ENCODE data around the gene HECTD4. TPM values are rescaled to one million over a fixed set of nuclear protein-coding genes. Genes with fewer than 3 reads are reported as not detected.

Gene HECTD4
- total RNA-seq, 2 experiments from 2014 or later: 22.2 to 23.8 TPM

- DNase-seq (no peak), ATAC-seq (no peak)
- Mint-ChIP-seq H3K27me3 (no peaks in the 10 kb centered on the region), H3K4me3 (no peak overlapping the region), H3K27ac (peak overlapping the region; percentile 24), H3K36me3 (ENCODE audit: low read depth) (peaks cover 55% of the 10 kb centered on the region), H3K9me3 (ENCODE audit: low read depth) (no peaks in the 10 kb centered on the region), H3K4me1 (no peaks in the 10 kb centered on the region)
- ChIA-PET POLR2A (no interaction called here), CTCF (interaction anchor here (1.1 kb wide), 1 partner anchor 17 kb away, joined by 3 read pairs; no protein-coding TSS in a partner anchor)
- intact Hi-C loops (cut with DNase I, micrococcal nuclease): no loop called here
Measured at GRCh38 chr12:112148031-112148513, 234.2 kb downstream of the HECTD4 start.

- peaks cover 43% of the 10 kb centered on the region for H3K36me3 Mint-ChIP-seq (ENCODE audit: low read depth)
- intact Hi-C loops (cut with DNase I, micrococcal nuclease): no loop called here
- H3K4me3 Mint-ChIP-seq: no peak overlapping the region
- no peaks in the 10 kb centered on the region for H3K4me1 Mint-ChIP-seq
- H3K27ac Mint-ChIP-seq: no peak overlapping the region
- ChIA-PET POLR2A (no interaction called here), CTCF (no interaction called here)
- no peak for ATAC-seq
- no peaks in the 10 kb centered on the region for H3K9me3 Mint-ChIP-seq (ENCODE audit: low read depth)
- H3K27me3 Mint-ChIP-seq: no peaks in the 10 kb centered on the region
- no peak for DNase-seq
Measured at GRCh38 chr12:112146123-112146522, 236.1 kb downstream of the HECTD4 start.

- intact Hi-C loops (cut with DNase I, micrococcal nuclease): no loop called here
- Mint-ChIP-seq H3K36me3 (ENCODE audit: low read depth) (peaks cover 26% of the 10 kb centered on the region), H3K4me3 (no peak overlapping the region), H3K9me3 (ENCODE audit: low read depth) (no peaks in the 10 kb centered on the region), H3K4me1 (no peaks in the 10 kb centered on the region), H3K27me3 (no peaks in the 10 kb centered on the region), H3K27ac (peak overlapping the region; percentile 7)
- ChIA-PET CTCF (interaction anchor here (0.6 kb wide), 1 partner anchor 88 kb away, joined by 3 read pairs; no protein-coding TSS in a partner anchor), POLR2A (no interaction called here)
- no peak for ATAC-seq
- DNase-seq: no peak
Measured at GRCh38 chr12:112140728-112141127, 241.5 kb downstream of the HECTD4 start.

GRCh38 chr12:112134731-112135130 is 247.5 kb downstream of the HECTD4 start:
- Mint-ChIP-seq H3K9me3 (ENCODE audit: low read depth) (no peaks in the 10 kb centered on the region), H3K4me1 (peaks cover 23% of the 10 kb centered on the region), H3K27ac (no peak overlapping the region), H3K27me3 (no peaks in the 10 kb centered on the region), H3K36me3 (ENCODE audit: low read depth) (peaks cover 23% of the 10 kb centered on the region), H3K4me3 (no peak overlapping the region)
- intact Hi-C loops (cut with DNase I, micrococcal nuclease): loop anchor here in 1 of 2 experiments (5.0 kb wide), 1 partner anchor 248 kb away; the partner anchor contains the start of gene HECTD4
- ChIA-PET POLR2A (no interaction called here), CTCF (no interaction called here)
- DNase-seq (no peak), ATAC-seq (no peak)

- Mint-ChIP-seq H3K4me1 (peaks cover 33% of the 10 kb centered on the region), H3K4me3 (no peak overlapping the region), H3K27ac (no peak overlapping the region), H3K27me3 (no peaks in the 10 kb centered on the region), H3K9me3 (ENCODE audit: low read depth) (no peaks in the 10 kb centered on the region), H3K36me3 (ENCODE audit: low read depth) (peaks cover 20% of the 10 kb centered on the region)
- DNase-seq (no peak), ATAC-seq (no peak)
- ChIA-PET POLR2A (no interaction called here), CTCF (interaction anchor here (1.3 to 2.2 kb wide), 2 partner anchors 11 to 13 kb away, joined by 3 to 9 read pairs; no protein-coding TSS in a partner anchor)
- intact Hi-C loops (cut with DNase I, micrococcal nuclease): loop anchor here in 1 of 2 experiments (5.0 kb wide), 1 partner anchor 249 kb away; the partner anchor contains the start of gene HECTD4
Measured at GRCh38 chr12:112133418-112133817, 248.8 kb downstream of the HECTD4 start.

- intact Hi-C loops (cut with DNase I, micrococcal nuclease): loop anchor here (2.0 to 5.0 kb wide), 2 partner anchors 251 to 289 kb away; partner anchors contain the start of genes HECTD4 (in 1 of the 2) and MAPKAPK5 (in 1 of the 2)
- POLR2A ChIA-PET: interaction anchor here (0.9 kb wide), 1 partner anchor 35 kb away, joined by 4 read pairs; no protein-coding TSS in a partner anchor
- Mint-ChIP-seq H3K36me3 (ENCODE audit: low read depth) (peaks cover 26% of the 10 kb centered on the region), H3K27me3 (no peaks in the 10 kb centered on the region), H3K4me1 (peaks cover 51% of the 10 kb centered on the region), H3K4me3 (peak overlapping the region; percentile 51), H3K9me3 (ENCODE audit: low read depth) (no peaks in the 10 kb centered on the region), H3K27ac (peak overlapping the region; percentile 91)
- DNase-seq (no peak), ATAC-seq (no peak)
- CTCF ChIA-PET: interaction anchor here (0.7 to 2.2 kb wide), 8 partner anchors 13 to 247 kb away, joined by 3 to 9 read pairs (median 4); partner anchors contain the start of gene NAA25
Measured at GRCh38 chr12:112131686-112132085, 250.5 kb downstream of the HECTD4 start.

- no peaks in the 10 kb centered on the region for H3K9me3 Mint-ChIP-seq (ENCODE audit: low read depth)
- H3K4me3 Mint-ChIP-seq: peak overlapping the region; percentile 51
- peaks cover 56% of the 10 kb centered on the region for H3K4me1 Mint-ChIP-seq
- H3K27ac Mint-ChIP-seq: peak overlapping the region; percentile 91
- DNase-seq (no peak), ATAC-seq (peak; percentile 73)
- H3K36me3 Mint-ChIP-seq (ENCODE audit: low read depth): peaks cover 28% of the 10 kb centered on the region
- H3K27me3 Mint-ChIP-seq: no peaks in the 10 kb centered on the region
- POLR2A ChIA-PET: interaction anchor here (1.0 to 1.6 kb wide), 4 partner anchors 18 to 55 kb away, joined by 4 to 7 read pairs (median 5); partner anchors contain the start of gene NAA25
- CTCF ChIA-PET: interaction anchor here (0.7 to 1.9 kb wide), 10 partner anchors 8 to 191 kb away, joined by 3 to 9 read pairs (median 3); partner anchors contain the start of gene NAA25
- intact Hi-C loops (cut with DNase I, micrococcal nuclease): loop anchor here (1.0 to 5.0 kb wide), 8 partner anchors 22 to 288 kb away; partner anchors contain the start of genes ERP29 (in 1 of the 2), HECTD4 (in 1 of the 2), MAPKAPK5 (in 1 of the 2) and NAA25 (in 1 of the 2)
Measured at GRCh38 chr12:112130441-112130998, 251.7 kb downstream of the HECTD4 start.

GRCh38 chr12:112126911-112127310 is 255.3 kb downstream of the HECTD4 start:
- DNase-seq: no peak
- Mint-ChIP-seq H3K27ac (peak overlapping the region; percentile 78), H3K27me3 (no peaks in the 10 kb centered on the region), H3K9me3 (ENCODE audit: low read depth) (no peaks in the 10 kb centered on the region), H3K36me3 (ENCODE audit: low read depth) (peaks cover 15% of the 10 kb centered on the region), H3K4me3 (peak overlapping the region; percentile 83), H3K4me1 (peaks cover 50% of the 10 kb centered on the region)
- POLR2A ChIA-PET: interaction anchor here (0.7 to 3.4 kb wide), 6 partner anchors 14 to 1385 kb away, joined by 3 to 20 read pairs (median 6); no protein-coding TSS in a partner anchor
- ATAC-seq: no peak
- CTCF ChIA-PET: interaction anchor here (0.6 to 1.6 kb wide), 3 partner anchors 12 to 447 kb away, joined by 3 to 5 read pairs (median 3); no protein-coding TSS in a partner anchor
- intact Hi-C loops (cut with DNase I, micrococcal nuclease): loop anchor here (5.0 kb wide), 4 partner anchors 50 to 530 kb away; partner anchors contain the start of genes ACAD10 (in 1 of the 2), ATXN2 (in 1 of the 2), BRAP (in 1 of the 2) and ERP29 (in 1 of the 2)

- DNase-seq (peak; percentile 13), ATAC-seq (no peak)
- intact Hi-C loops (cut with DNase I, micrococcal nuclease): loop anchor here (1.0 to 5.0 kb wide), 9 partner anchors 17 to 529 kb away; partner anchors contain the start of genes ERP29 (in 2 of the 2), TMEM116 (in 2 of the 2), ACAD10 (in 1 of the 2) and ATXN2 (in 1 of the 2)
- ChIA-PET POLR2A (interaction anchor here (0.6 to 3.4 kb wide), 10 partner anchors 13 to 131 kb away, joined by 3 to 20 read pairs (median 4); partner anchors contain the start of genes ERP29 and TMEM116), CTCF (interaction anchor here (1.2 to 1.6 kb wide), 3 partner anchors 13 to 112 kb away, joined by 3 to 5 read pairs (median 4); no protein-coding TSS in a partner anchor)
- peaks cover 9% of the 10 kb centered on the region for H3K36me3 Mint-ChIP-seq (ENCODE audit: low read depth)
- no peaks in the 10 kb centered on the region for H3K9me3 Mint-ChIP-seq (ENCODE audit: low read depth)
- peak overlapping the region; percentile 83 for H3K4me3 Mint-ChIP-seq
- peaks cover 42% of the 10 kb centered on the region for H3K4me1 Mint-ChIP-seq
- H3K27me3 Mint-ChIP-seq: no peaks in the 10 kb centered on the region
- peak overlapping the region; percentile 78 for H3K27ac Mint-ChIP-seq
Measured at GRCh38 chr12:112126000-112126438, 256.2 kb downstream of the HECTD4 start.

- CTCF ChIA-PET: interaction anchor here (0.6 to 1.9 kb wide), 8 partner anchors 9 to 1233 kb away, joined by 3 to 10 read pairs (median 4); partner anchors contain the start of gene NAA25
- ATAC-seq: peak; percentile 99
- peak within 1 kb of the TSS; percentile 82 for H3K27ac Mint-ChIP-seq
- peaks cover 7% of the 10 kb centered on the region for H3K36me3 Mint-ChIP-seq (ENCODE audit: low read depth)
- POLR2A ChIA-PET: interaction anchor here (0.5 to 3.4 kb wide), 11 partner anchors 8 to 458 kb away, joined by 3 to 20 read pairs (median 4); partner anchors contain the start of genes ERP29 and TMEM116
- H3K9me3 Mint-ChIP-seq (ENCODE audit: low read depth): no peaks in the 10 kb centered on the region
- intact Hi-C loops (cut with DNase I, micrococcal nuclease): loop anchor here (1.0 to 5.0 kb wide), 9 partner anchors 16 to 528 kb away; partner anchors contain the start of genes ERP29 (in 2 of the 2), TMEM116 (in 2 of the 2), ACAD10 (in 1 of the 2) and ATXN2 (in 1 of the 2)
- H3K4me1 Mint-ChIP-seq: peaks cover 38% of the 10 kb centered on the region
- H3K4me3 Mint-ChIP-seq: peak within 1 kb of the TSS; percentile 83
- no peaks in the 10 kb centered on the region for H3K27me3 Mint-ChIP-seq
- DNase-seq: peak; percentile 99
Measured at GRCh38 chr12:112125250-112125999, 256.8 kb downstream of the HECTD4 start, which contains the start of gene TRAFD1. TSS of gene TRAFD1 (plus strand) at chr12:112125560. CDS start at chr12:112130523, 4,963 bp downstream.

Data from activated CD4-positive, alpha-beta T cell treated with anti-CD3 and anti-CD28 coated beads for 36 hours (primary cell).